Measurements from ENCODE around the gene KCNQ1OT1.

Gene KCNQ1OT1

DNA sequence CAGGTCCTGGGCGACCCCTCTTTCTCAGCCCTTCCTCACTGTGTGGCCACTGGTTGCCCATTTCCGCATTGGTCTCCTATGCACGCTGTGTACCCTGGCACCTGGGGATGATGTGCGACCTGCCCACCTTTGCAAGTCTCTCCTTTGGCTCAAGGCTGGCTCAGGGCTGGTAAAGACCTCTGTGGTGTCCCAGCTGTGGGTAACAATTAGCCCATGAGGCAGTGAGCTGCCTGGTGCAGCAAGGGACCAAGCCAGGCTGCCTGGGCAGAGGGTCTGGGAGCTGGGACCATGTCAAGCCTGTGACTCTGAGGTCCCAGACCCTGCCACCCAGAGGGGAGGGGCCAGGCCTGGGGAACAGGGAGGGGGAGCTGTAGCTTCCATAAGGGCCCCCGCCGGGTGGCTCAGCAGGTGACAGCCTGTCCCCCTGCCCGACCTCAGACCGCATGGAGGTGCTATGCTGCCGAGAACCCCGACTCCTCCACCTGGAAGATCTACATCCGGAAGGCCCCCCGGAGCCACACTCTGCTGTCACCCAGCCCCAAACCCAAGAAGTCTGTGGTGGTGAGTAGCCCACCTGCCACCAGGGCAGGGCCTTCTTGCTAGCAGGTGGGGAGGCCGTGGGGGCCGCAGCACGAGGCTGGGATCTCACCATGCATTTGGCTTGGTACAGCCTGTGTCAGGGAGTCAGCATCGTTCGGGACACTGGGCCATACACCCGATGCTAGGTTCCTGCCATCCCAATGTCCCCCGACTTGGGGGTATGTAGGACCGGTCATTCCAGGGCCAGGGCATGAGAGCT lies 112.5 kb downstream of the KCNQ1OT1 start:
- no peak for DNase-seq (ENCODE audit: low spot score)
- TF ChIP-seq, protein P1, sequence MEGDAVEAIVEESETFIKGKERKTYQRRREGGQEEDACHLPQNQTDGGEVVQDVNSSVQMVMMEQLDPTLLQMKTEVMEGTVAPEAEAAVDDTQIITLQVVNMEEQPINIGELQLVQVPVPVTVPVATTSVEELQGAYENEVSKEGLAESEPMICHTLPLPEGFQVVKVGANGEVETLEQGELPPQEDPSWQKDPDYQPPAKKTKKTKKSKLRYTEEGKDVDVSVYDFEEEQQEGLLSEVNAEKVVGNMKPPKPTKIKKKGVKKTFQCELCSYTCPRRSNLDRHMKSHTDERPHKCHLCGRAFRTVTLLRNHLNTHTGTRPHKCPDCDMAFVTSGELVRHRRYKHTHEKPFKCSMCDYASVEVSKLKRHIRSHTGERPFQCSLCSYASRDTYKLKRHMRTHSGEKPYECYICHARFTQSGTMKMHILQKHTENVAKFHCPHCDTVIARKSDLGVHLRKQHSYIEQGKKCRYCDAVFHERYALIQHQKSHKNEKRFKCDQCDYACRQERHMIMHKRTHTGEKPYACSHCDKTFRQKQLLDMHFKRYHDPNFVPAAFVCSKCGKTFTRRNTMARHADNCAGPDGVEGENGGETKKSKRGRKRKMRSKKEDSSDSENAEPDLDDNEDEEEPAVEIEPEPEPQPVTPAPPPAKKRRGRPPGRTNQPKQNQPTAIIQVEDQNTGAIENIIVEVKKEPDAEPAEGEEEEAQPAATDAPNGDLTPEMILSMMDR (IDR thresholded peaks at IDR 0.05; ENCODE audit: extremely low read depth, insufficient read depth, missing control alignments) = no peak
- in situ Hi-C loops (cut with MboI; ENCODE audit: low pct_unique_long_range_greater_than_20kb, low sequenced_read_pairs, unreplicated experiment) = no loop called here

DNA sequence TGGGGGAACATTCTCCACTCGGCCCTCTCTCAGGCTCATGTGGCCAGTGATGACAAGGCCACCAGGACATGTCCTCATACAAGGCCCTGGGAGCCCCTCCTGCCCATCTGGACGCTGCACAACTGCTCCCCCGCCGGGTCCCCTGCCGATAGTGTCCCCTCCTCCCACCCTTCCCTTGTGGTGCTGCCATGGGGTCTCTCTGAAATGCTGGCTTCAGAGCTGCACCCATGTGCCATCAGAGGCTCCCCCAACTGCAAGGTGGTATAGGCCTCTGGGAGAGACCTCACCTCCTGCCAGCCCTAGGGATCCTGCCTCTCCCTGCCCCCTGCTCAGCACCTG lies 113.0 kb downstream of the KCNQ1OT1 start:
- no peak for DNase-seq (ENCODE audit: low spot score)
- in situ Hi-C loops (cut with MboI; ENCODE audit: low pct_unique_long_range_greater_than_20kb, low sequenced_read_pairs, unreplicated experiment) = no loop called here
- TF ChIP-seq, protein P1 (IDR thresholded peaks at IDR 0.05; ENCODE audit: extremely low read depth, insufficient read depth, missing control alignments) = no peak

DNA sequence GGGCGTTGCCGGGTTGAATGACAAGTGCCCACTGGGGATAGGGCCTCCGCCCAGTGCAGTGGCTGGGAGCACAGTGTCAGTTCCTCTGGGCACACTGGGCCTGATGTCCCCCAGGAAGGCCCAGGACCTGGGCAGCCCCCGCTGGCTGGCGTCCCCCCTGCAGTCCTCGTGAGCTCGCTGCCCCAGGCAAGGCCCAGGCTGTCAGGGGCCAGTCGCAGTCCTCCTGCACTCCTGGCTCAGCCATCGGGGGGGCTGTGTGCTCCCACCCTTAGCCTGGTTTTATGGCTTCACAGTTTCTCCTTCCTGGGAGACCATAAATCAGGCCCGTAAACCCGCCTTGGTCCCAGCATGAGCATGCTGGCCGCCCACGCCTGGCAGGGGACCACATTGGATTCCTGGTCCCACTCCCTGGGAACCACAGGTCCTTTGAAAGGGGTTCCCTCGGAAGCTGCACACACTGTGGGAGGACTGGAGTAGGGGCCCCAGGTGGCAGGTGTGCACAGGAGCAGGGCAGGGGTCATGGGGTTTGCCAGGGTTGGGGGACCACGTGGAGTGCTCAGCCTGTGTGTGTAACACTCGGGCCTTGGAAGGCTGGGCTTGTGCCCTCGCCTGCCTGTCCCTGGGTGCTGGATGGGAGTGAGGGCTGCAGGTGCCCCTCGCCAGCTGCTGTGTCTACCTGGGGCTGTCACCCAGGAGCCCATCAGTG lies 113.6 kb downstream of the KCNQ1OT1 start:
- no peak for DNase-seq (ENCODE audit: low spot score)
- TF ChIP-seq, protein P1 (IDR thresholded peaks at IDR 0.05; ENCODE audit: extremely low read depth, insufficient read depth, missing control alignments) = no peak
- in situ Hi-C loops (cut with MboI; ENCODE audit: low pct_unique_long_range_greater_than_20kb, low sequenced_read_pairs, unreplicated experiment) = no loop called here

DNA sequence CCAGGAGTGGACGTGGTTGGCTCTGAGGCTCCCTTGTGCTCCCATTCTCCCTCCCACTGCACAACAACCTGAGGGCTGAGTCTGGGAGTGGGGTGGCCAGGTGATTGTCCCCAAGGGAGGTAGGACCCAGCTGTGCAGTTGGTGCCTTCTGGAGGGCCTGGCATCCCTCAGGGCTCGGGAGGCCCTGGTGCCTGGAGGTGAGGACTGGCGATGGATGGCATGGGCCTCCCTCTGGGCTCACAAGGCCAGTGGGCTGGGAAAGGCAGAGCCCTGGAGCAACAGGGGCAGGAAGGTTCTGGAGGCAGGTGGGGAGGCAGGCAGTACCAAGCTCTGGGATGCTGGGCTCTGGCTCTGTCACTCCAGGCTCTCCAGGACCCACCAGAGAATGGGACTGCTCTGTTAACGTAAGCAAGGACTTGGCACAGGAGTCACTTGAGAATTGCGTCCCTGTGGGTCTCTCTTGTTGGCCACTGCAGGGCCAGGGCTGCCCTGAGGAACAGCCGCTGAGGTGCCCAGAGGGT lies 114.2 kb downstream of the KCNQ1OT1 start:
- TF ChIP-seq, protein P1 (IDR thresholded peaks at IDR 0.05; ENCODE audit: extremely low read depth, insufficient read depth, missing control alignments) = no peak
- DNase-seq (ENCODE audit: low spot score) = no peak
- in situ Hi-C loops (cut with MboI; ENCODE audit: low pct_unique_long_range_greater_than_20kb, low sequenced_read_pairs, unreplicated experiment) = no loop called here

DNA sequence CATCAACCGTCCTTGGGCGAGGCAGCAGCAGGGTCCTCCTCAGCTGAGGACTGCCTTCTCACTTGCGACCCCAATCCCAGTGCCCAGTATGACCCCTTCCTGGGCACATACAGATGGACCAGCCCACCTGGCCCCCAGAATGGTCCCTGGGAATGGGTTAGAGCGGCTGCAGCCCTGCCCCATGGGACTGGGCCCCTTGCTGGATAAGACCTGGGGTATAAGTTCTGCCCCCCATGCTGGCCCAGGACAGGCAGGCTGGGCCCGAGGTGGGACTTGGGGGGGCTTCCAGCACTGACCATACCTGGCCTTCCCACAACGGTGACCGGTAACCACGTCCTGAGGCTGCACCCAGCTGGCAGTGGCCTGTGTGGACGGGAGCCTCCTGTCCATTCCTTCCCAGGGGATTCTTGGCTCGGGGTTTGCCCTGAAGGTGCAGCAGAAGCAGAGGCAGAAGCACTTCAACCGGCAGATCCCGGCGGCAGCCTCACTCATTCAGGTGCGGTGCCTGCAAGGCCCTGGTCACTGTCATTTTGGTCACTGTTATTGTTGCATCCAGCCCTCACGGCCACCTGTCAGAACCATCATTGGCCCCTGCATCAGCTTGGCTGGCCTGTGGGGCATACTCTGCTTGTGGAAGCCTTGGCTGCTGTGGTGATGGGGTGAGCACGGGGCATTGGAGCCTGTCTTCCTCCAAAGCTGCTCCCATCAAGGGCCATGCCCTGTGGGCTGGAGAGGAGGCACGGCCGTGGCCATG lies 114.8 kb downstream of the KCNQ1OT1 start:
- TF ChIP-seq, protein P1 (IDR thresholded peaks at IDR 0.05; ENCODE audit: extremely low read depth, insufficient read depth, missing control alignments) = no peak
- no peak for DNase-seq (ENCODE audit: low spot score)
- in situ Hi-C loops (cut with MboI; ENCODE audit: low pct_unique_long_range_greater_than_20kb, low sequenced_read_pairs, unreplicated experiment) = no loop called here

DNA sequence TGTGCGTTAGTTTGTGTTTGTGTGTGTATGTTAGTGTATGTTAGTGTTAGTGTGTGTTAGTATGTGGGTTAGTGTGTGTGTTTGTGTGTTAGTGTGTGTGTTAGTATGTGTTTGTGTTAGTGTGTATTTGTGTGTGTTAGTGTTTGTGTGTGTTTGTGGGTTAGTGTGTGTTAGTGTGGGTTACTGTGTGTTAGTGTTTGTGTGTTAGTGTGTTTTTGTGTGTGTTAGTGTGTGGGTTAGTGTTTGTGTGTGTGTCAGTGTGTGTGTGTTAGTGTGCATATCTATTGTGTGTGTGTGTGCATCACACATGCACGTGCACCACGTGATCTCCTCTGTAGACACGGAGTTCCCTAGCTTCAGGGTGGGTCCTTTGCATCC lies 115.4 kb downstream of the KCNQ1OT1 start:
- in situ Hi-C loops (cut with MboI; ENCODE audit: low pct_unique_long_range_greater_than_20kb, low sequenced_read_pairs, unreplicated experiment) = no loop called here
- no peak for DNase-seq (ENCODE audit: low spot score)
- TF ChIP-seq, protein P1 (IDR thresholded peaks at IDR 0.05; ENCODE audit: extremely low read depth, insufficient read depth, missing control alignments) = no peak

All from GM13977 (cell line).